Measurements from ENCODE around the gene SDC3.

The SDC3 gene

GRCh38 chr1:30875197-30875596 is 33.4 kb downstream of the SDC3 start:
- TF ChIP-seq REST (IDR thresholded peaks at IDR 0.05; ENCODE audit: insufficient replicate concordance, low read depth) (no peak), CTCF (IDR thresholded peaks at IDR 0.05; ENCODE audit: insufficient read depth, low read length) (no peak), POLR2AphosphoS5 (IDR thresholded peaks at IDR 0.05; ENCODE audit: low read depth) (no peak), GABPA (IDR thresholded peaks at IDR 0.05; ENCODE audit: low read depth) (no peak), SPI1 (IDR thresholded peaks at IDR 0.05; ENCODE audit: borderline replicate concordance, low read depth) (no peak)
- no peak for DNase-seq (ENCODE audit: low read depth in 1 of 2, low spot score in 1 of 2)
- Histone ChIP-seq H3K27ac (replicated peaks) (no peak overlapping the region), H3K4me3 (replicated peaks; ENCODE audit: insufficient read depth, low read length) (no peak overlapping the region), H3K27me3 (ENCODE audit: insufficient read depth, poor library complexity, severe bottlenecking) (peaks cover 8% of the 10 kb centered on the region)

GRCh38 chr1:30874176-30874575 is 34.4 kb downstream of the SDC3 start:
- peaks cover 8% of the 10 kb centered on the region for H3K27me3 ChIP-seq (ENCODE audit: insufficient read depth, poor library complexity, severe bottlenecking)
- H3K4me3 ChIP-seq (replicated peaks; ENCODE audit: insufficient read depth, low read length) = no peak overlapping the region
- DNase-seq (ENCODE audit: low read depth in 1 of 2, low spot score in 1 of 2) = no peak
- TF ChIP-seq REST (IDR thresholded peaks at IDR 0.05; ENCODE audit: insufficient replicate concordance, low read depth) (no peak), POLR2AphosphoS5 (IDR thresholded peaks at IDR 0.05; ENCODE audit: low read depth) (no peak), SPI1 (IDR thresholded peaks at IDR 0.05; ENCODE audit: borderline replicate concordance, low read depth) (no peak), CTCF (IDR thresholded peaks at IDR 0.05; ENCODE audit: insufficient read depth, low read length) (no peak), GABPA (IDR thresholded peaks at IDR 0.05; ENCODE audit: low read depth) (no peak)
- H3K27ac ChIP-seq (replicated peaks) = no peak overlapping the region

GRCh38 chr1:30872948-30873263 is 35.7 kb downstream of the SDC3 start:
- Histone ChIP-seq H3K27me3 (ENCODE audit: insufficient read depth, poor library complexity, severe bottlenecking) (peaks cover under 1% of the 10 kb centered on the region), H3K4me3 (replicated peaks; ENCODE audit: insufficient read depth, low read length) (no peak overlapping the region), H3K27ac (replicated peaks) (no peak overlapping the region)
- TF ChIP-seq POLR2AphosphoS5 (IDR thresholded peaks at IDR 0.05; ENCODE audit: low read depth) = no peak
- TF ChIP-seq SPI1 (IDR thresholded peaks at IDR 0.05; ENCODE audit: borderline replicate concordance, low read depth) = no peak
- TF ChIP-seq CTCF (IDR thresholded peaks at IDR 0.05; ENCODE audit: insufficient read depth, low read length) = no peak
- no peak for DNase-seq (ENCODE audit: low read depth in 1 of 2, low spot score in 1 of 2)

Measured in HL-60 (cell line).